GM18520 (cell line): Measurements from ENCODE around the gene CIC.

ENCODE experiments used
- ATAC-seq: cut with Tn5 transposase; IDR thresholded peaks from one replicate; pipeline ENCODE4 v1.9.1; 2021; ENCODE audit not compliant: unreplicated experiment

Gene CIC

DNA sequence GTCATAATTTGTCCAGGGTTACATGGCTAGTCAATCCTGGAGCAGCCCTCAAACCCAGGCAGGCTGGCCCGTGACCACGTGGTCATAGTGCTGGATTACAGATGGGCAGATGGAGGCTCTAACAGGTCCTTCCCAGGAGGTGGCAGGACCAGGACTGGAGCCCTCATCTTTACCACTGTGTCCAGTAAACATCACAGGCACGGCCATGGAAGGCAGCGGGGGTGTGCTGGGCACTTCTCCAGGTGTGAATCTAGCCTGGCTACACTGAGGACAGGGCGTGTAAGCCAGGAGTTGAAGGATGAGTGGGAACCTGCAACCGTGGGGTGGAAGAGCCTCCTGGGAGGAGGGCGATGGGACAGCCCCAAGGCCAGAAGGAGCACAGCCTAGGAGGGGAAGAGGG lies 6.1 kb downstream of the CIC start:
- no peak for ATAC-seq

DNA sequence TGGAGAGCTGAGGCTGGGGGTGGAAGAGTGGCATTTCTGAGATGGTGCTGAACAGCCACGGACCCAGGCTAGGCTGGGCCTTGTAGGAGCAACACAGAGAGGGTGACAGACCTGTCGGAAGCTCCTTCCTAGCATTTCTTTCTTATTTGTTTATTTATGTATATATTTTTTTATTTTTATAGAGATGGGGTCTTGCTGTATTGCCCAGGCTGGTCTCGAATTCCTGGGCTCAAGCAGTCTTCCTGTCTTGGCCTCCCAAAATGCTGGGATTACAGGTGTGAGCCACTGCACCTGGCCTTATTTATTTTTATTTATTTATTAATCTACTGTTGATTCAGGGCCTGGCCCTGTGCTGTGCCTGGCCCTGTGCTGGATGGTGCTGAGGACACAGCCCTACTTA lies 6.5 kb downstream of the CIC start:
- ATAC-seq: no peak

DNA sequence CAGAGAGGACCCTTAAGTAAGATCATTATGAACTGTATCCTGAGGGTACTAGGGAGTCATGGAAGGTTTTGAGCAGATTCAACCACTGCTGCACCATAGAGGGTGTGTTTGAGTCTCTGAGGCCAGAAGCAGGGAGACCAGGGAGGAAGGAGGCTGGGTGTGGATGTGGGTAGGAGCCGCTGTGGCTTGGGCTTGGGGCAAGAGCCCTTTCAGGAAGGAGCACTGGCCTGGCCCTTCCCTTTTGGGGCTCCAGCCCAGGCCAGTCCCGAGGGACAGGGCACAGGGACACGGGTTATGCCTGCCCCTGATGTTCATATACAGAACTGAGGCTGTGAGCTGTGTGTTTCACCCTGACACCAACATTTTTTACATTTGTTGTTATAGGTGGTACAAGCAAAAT lies 7.2 kb downstream of the CIC start:
- no peak for ATAC-seq

DNA sequence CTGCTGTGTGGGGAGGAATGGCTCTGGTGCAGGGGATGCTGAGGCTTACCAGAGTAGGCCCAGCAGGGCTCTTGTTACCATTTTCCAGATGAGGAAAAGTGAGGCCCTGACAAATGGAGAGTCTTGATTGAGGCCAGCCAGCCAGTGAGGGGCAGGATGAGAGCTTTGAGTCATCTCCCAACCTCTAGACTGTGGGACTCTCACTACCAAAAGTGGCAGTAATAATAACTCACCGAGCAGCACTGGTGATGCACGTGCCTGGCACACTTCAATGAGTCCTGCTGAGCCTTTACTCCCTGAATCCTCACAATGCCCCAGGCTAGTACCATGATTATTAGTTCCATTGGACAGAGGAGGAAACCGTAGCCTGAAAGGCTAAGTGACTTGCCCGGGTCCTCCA lies 7.8 kb downstream of the CIC start:
- ATAC-seq: no peak

DNA sequence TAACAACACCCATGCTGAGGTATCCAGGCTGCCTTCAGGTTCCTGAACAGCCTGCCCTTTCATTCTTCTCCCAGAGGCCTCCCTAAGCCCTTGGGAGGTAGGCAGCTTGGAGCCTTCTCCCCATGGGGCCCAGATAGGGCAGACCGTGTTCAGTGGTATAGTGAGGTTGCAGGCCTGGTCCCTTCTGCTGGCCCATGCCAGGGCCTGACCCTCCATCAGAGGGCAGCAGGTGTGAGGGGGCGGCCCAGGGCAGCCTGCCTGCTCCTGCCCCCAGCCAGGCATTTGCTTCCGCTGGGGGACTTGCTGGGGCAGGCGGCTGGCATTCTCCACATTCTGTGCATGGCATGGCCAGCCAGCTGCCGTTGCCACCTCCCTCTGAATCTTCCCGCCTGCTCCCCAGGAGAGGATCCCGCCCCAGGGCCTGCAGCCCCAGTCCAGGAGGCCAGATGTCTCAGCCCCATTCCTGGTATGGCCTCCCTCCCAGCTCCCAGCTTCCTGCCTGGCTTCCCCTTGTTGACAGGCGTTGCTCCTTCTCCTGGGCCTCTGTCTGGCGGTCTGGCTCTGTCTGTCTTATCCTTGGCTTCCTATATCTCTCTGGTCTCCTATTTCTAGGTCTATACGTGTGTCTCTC lies 8.9 kb downstream of the CIC start:
- no peak for ATAC-seq

DNA sequence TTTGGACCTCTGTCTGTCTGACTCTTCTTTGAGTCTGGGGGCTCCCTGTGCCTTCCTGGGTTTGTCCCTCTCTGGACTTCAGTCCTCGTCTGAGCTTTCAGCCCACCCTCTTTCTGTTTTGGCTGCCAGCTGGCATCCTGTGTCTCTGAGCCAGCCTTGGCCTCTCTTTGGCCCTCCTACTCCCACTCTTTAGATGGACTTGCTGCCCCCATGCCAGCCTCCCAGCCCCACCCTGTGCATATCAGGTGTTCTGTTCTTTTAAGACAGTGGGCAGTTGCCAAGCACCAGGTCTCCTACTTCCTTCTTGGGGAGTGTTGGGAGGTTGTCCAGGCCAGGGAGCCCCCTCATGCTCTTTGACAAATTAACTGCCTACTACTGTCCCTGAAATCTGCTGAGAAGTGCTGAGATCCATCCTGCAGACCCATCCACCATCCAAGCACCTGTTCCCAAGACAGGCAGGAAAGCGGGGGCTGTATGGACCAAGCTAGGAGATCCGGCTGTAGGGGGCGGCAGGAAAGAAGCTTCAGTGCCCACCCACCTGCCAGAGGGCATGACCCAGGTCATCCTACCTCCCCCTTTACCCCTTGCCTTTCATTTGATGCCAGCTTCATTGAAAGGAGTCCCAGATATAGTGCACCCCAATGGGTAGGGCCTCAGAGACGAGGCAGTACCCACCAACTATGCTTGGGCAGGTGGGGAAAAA lies 9.6 kb downstream of the CIC start:
- no peak for ATAC-seq

DNA sequence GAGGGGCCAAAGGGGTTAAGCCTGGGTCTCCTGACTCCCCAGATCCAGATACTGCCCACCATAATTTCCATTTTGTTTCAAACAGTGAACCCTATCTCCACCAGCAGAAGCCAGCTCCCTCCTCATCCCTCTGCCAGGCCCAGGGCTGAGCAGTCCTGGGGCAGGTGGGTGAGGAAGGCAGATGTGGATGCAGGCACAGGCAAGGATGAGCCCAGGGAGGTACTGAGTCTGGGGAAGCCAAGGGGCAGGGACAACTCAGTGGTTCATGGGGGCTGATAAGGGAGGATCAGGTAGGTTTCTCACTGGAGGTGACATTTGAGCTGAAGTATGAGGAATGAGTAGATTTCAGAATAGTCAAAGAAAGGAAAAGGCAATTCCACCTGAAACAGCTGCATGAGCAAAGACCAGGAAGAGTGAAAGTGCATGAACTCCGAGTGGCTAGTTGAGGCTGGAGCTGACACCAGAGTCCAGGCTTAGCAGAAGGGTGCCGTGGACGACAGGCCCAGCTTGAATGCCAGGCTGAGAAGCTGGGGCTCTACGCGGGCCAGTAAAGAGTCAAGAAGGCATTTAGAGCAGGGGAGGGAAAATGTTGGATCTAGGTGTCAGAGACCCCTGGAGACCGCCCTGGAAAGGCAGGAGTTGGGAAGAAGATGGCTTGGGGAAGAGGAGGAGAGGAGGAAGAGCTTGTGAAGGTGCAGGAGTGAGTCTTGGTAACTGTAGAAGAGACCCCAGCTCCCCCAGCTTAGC lies 10.3 kb downstream of the CIC start:
- ATAC-seq: no peak

DNA sequence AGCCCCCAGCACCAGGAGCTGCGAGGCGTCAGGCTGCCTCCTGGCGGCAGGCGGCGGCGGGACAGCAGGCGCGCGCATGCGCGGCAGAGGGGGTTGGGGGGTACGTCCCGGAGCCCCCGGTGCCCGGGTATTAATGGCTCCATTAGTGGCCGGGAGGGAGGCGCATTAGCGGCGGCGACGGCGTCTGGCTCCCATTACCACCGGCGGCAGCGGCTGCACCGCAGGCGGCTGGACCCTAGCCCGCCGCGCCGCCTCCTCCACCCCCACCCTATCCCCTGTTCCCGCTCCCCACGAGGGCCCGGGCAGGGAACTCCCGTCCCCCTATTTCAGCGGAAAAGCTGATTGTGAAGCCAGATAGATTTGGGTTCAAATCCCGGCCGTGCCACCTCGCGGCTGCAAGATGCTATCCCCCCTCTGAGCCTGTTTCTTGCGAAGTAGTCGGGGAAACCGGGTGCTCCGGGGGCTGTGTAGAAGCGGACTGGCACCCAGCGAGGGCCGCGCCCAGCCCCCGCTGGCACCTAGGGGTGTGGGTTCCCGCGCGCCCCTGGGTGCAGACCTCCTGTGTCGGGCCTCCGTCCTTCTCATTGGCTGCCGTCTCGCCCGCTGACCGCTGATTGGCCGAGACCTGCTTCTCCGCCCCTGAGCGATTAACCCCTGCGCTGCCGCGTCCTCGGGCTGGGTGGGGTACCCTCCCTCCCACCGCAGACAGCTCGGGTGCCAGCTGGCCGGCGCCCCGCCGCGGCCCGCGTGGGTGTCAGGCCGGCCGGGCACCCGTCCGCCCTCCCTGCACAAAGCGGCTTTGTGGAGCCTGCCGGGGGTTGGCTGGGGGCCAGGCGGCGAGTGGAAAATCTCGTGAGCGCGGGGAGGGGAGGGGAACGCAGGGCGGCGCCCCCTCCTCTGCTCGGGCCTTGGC lies 11.1 kb downstream of the CIC start:
- ATAC-seq: peak; percentile 22

DNA sequence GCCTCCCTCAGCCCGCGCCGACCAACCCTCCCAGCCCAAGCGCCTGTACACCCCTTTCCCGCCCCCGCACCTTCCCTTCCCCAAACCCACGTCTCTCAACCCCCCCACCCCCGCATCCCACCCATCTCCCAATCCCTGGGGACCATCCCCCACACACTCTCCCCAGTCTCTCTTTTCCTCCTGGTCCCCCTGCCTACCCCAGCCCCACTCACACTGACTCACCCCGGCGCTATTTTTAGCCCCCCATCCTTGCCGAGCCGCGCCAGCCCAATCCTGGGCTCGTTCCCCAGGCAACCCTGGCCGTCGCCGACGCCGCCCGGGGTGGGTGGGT lies 11.7 kb downstream of the CIC start:
- no peak for ATAC-seq

DNA sequence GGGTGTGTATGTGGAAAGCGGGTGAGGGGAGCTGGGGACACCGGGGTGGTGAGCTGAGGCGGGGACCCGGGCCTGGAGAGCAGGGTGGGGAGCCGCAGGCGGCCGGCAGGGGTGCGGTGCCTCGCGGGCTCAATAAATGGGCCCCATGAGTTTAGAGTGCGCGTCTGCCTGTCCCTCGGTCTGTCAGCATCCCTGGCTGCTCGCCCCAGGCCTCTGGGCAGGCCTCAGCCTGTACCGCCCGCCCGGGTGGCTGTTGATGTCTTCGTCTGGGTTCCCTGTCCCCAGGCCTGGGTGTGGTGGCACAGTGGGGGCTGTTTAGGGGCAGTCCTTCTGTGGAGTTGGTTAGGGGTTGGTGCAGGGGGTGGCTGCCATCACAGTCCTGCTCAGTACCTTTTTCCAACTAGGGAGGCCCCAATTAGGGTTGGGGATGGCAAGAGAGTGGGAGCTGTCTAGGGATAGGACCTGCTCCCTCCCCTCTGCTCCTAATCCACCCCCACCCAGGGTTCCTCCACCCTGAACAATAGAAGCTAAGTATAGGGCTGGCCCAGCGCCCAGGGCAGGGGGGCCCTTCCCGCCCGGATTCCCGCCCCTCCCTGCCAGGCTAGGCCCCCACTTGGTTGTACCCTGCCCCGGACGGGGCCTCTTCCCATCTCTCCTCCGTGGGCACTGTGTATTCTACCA lies 12.2 kb downstream of the CIC start:
- ATAC-seq: no peak

DNA sequence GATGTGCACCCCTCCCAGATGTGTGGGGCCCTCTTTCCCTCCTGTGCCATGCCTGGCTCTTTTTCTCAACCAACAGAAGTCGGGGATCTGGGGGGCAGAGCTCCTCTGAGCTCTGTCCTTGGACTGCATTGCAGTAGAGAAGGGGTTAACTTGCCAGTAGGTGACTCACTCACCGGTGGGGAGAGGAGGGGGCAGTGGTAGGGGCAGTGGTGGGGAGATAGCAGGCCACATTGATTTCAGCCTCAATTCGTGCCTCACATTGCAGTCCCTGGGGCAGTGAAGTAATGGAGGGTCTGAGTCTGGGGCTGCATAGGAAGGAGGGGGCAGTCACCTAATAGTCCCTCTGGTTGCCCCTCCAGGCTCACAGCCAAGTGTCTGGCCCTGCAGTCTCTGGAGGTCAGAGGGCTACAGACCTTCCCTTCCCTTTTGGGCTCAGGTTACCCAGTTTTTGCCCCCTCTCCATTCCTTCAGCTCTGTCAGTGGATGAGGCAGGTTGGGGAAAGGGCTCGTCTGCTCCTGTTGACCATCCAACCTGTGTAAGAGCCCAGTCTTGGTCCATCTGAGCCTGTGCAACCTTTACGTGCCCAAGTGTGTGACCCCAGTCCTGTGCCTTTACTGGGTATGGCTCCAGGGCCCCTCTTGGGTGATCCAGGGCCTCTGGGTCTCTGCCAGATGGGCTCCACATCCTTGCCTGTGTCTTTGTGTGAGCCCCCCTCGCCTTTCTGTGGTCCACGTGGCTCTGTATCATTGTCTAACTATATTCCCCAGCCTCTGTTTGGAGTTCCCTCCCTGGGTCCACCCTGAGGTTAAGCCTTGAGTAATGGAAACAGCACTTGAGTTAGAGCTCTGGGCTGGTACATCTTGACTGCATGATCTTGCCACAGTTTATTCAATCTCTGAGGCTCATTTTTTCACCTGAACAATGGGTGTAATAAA lies 13.0 kb downstream of the CIC start:
- ATAC-seq: no peak

DNA sequence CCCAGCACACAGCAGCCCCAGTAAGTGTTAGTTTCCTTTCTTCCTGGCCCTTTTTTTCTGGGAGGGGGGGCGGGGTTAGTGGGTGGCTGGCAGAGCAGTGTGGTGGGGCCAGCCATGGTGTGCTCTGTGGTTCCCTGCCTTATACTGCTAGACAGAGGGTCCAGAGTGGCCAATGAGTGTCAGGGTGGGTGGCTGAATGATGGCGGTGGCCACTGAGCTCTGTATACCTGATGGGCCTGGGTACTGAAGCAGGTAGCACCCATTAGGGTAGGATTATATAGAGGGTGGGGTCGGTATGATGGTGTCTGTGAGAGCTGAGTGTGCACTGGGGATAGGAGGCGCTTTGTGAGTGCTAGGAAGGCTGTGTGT lies 13.8 kb downstream of the CIC start:
- ATAC-seq: no peak

DNA sequence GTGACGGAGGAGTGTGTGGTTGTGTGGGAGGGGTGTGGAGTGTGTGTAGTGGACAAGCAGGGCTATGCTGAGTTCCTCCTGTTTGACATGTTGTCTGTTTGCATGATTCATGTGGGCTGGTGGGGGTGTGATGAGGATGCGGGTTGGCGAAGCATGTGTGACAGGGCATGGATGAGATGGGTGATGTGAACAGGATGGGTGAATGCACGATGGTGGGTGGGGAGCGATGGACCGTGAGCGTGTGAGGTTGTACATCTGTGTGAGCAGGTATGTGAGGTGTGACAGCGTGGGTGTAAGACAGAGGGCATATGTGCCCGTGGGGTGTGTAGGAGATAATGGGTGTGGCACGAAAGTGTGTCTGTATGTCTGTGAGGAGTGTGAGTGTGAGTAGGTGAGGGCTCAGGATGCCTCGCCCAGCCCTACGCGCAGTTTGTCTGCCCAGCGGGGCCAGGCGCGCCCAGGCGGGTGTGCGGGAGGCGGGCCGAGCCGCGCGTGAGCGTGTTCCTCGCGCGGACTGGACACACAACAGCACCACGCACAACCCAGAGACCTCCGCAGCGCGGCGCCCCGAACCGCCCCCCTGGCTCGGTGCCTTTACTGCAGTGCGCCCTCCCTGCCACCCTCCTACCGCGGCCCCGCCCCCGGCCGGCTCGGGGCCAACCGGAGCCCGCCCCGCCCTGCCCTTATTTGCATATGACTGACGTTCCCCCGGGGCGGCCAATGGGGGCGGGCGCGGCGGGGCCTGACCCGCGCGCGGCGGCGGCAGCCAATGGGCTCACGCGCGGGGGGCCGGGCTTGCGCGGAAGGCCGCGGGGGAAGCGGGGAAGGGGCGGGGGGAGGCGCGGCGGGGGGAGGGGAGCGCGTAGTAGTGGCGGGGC lies 14.4 kb downstream of the CIC start:
- ATAC-seq: peak; percentile 30

DNA sequence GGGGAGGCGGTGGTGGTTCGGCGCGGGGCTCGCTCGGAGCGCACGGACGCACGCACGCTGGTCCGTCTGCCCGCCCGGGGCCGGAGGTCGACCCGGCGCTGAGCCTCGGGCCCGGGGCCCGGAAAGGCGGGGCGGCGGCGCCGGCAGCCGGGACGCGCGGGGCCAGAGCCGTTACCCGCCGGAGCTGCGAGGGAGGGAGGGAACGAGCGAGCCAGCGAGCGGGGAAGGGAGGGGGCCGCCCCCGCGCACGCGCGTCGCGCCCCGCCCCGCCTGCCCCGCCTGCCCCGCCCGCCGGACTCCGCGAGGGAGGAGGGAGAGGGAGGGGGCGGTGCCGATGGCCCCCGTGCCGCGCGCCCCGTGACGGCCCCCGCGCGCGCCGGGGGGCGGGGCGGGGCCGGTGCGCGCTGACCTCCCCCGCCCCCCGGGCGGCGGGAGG lies 15.0 kb downstream of the CIC start:
- ATAC-seq: peak; percentile 22

DNA sequence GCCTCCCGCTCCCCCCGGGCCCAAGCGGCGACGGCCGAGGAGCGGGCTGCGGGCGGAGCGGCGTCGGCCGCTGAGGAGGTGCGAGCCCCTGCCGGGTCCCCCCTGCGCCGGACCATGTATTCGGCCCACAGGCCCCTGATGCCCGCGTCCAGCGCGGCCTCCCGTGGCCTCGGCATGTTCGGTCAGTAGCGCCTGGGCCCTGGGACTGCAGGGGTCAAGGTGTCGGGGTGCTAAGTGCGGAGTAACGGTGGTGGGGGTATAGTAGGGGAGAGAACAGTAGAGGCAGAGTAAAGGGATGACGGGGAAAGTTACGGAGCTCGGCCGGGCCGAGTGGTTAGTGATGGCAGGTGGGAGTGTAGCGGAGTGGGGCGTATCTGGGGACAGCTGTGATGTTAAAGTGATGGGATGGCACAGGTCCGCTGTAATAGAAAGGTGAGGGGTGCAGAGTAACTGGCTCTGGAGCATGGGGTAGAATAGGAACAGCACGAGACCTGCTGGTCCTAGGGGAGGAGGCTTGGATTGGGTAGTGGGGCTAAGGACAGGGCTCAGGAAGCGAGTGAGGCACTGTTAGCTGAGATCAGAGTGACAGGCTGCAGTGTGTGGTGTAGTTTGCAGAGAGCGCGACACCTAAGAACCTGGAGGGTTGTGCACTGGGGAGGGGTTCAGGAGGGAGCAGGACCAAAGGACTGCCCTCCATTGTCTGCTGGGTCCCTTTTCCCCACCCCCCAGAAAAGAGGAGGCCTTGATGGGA lies 15.7 kb downstream of the CIC start:
- ATAC-seq: no peak

DNA sequence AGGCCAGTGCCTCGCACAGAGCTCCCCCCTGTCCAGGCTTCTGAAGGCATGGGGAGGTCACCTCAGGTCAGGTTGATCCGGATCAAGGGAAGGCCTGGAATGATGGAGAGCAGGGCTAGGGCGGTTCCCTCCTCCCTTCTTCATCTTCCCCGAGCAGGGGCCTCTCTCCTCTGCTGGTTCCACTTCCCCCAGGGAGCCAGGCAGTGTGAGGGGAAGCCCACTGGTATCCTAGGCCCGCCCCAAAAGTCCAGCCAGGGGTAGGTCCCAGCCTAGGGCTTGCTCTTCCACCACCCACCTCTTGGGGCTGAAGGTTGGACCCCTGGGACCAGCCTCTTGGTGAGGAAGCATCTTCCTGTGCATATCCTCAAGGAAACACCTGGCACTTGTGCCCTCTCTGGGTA lies 16.5 kb downstream of the CIC start:
- ATAC-seq: no peak

DNA sequence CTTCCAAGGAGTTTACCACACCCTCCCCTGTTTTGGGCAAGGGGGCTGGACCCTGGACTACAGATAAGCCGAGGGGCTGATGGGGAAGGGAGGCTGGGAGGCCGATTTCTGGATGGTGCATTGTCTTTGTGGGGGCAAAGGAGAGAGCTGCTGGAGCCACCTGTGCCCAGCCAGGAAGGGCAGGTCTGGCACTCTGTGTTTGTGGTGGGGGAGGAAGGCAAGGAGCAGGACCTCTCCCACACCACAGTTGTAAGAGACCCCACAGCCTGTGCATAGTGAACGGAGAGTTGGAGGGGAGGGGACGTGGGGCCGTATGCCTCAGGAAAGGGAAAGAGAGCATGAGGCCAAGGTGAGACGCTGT lies 16.9 kb downstream of the CIC start:
- ATAC-seq: no peak

DNA sequence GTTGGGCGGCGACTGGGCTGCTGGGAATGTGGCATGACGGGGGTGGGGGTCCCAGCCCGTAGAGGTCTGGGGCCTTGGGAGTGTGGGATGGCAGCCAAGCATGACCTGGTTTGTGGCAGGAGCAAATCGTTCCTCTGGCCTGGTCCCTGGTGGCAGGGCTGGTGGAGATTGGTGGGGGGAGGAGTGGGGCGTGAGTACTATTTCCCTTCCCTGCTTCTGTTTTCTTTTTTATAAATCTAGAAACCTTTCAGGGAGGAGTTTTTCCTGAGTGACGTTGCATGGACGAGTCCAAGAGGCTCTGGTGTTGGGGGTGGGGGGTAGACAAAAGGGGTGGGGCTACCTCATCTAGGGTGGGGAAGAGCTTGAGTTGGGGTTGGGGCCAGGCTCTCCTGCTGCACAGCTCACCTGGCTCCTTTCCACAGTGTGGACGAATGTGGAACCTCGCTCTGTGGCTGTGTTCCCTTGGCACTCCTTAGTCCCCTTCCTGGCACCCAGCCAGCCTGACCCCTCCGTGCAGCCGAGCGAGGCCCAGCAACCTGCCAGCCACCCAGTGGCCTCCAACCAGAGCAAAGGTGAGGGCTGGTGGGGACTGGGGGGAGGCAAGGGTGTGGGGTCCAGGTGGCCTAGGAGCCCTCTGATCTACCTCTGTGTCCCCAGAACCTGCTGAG lies 17.4 kb downstream of the CIC start:
- no peak for ATAC-seq
